ENCODE results near the gene LRRC36. TPM values are rescaled to one million over a fixed set of nuclear protein-coding genes. Genes with fewer than 3 reads are reported as not detected.

Gene LRRC36
- total and polyA plus RNA-seq, 2 of the 8 experiments (the other 6 are each of a cell fraction or from before 2014, with no cell fraction given) = 0.15 TPM; not detected in 1

GRCh38 chr16:67405336-67405735 is 78.7 kb downstream of the LRRC36 start (continued):
- no peak for TF ChIP-seq RNF2 (IDR thresholded peaks at IDR 0.05; ENCODE audit: borderline replicate concordance, low read depth, low read length, missing control alignments, poor library complexity, severe bottlenecking)
- no peak for TF ChIP-seq SAP30 (IDR thresholded peaks at IDR 0.05; ENCODE audit: insufficient read depth, insufficient replicate concordance, low read length)
- no peak for TF ChIP-seq SIX5 (IDR thresholded peaks at IDR 0.05; ENCODE audit: low read depth, low read length)
- no peak for TF ChIP-seq TAF1 (IDR thresholded peaks at IDR 0.05; ENCODE audit: low read depth, low read length)
- no peak for TF ChIP-seq TCF12 (IDR thresholded peaks at IDR 0.05; ENCODE audit: low read depth, low read length)
- no peak for TF ChIP-seq CEBPB (IDR thresholded peaks at IDR 0.05; ENCODE audit: low read depth, low read length)
- TF ChIP-seq SP4 (IDR thresholded peaks at IDR 0.05; ENCODE audit: low read length) = no peak
